ENCODE data around the gene WASHC3. TPM values are rescaled to one million over a fixed set of nuclear protein-coding genes. Genes with fewer than 3 reads are reported as not detected.
"Not testable (repeated sequence)": the region's sequence is repeated elsewhere in the genome, so short reads cannot be mapped to it uniquely, and the experiment has no call there.

The WASHC3 gene
- total RNA-seq, 5 donors from 2014 or later (not counting 1 experiment from before 2014, with no cell fraction given), result 37.5 to 46.7 (median 42.1) TPM

- H3K4me3 ChIP-seq (ENCODE audit: control insufficient read depth in 1 of 2, extremely low read depth in 1 of 2, low read length in 1 of 2), result no peak overlapping the region
- peaks cover 0 to 43% of the 10 kb centered on the region in 2 donors for H3K36me3 ChIP-seq (ENCODE audit: control insufficient read depth in 2 of 2, extremely low read depth in 1 of 2, insufficient read depth in 1 of 2, low read length in 1 of 2)
- H3K4me1 ChIP-seq (ENCODE audit: control insufficient read depth in 1 of 2, extremely low read depth in 1 of 2, insufficient read depth in 2 of 2, low read length in 2 of 2), result no peaks in the 10 kb centered on the region
- H3K27me3 ChIP-seq (replicated peaks in 1 of 2; ENCODE audit: control insufficient read depth in 2 of 2, extremely low read depth in 1 of 2, insufficient read depth in 2 of 2, low read length in 1 of 2), result no peaks in the 10 kb centered on the region
- Mint-ChIP-seq H3K27ac (no peak overlapping the region), H3K4me3 (no peak overlapping the region), H3K9me3 (no peaks in the 10 kb centered on the region), H3K36me3 (peaks cover 50% of the 10 kb centered on the region), H3K27me3 (no peaks in the 10 kb centered on the region), H3K4me1 (peaks cover 2 to 18% (median 3%) of the 10 kb centered on the region in 3 donors)
- H3K27ac ChIP-seq (ENCODE audit: low read length), result no peak overlapping the region
- H3K9me3 ChIP-seq, result no peaks in the 10 kb centered on the region
- ChIA-PET POLR2A (no interaction called here), CTCF (interaction anchor here in 1 of 2 donors (0.5 kb wide), 1 partner anchor 116 kb away, joined by 3 read pairs; no protein-coding TSS in a partner anchor)
- WGBS (ENCODE audit: insufficient coverage), result no CpG with 5 or more reads among the region's 1 CpG
- ATAC-seq (replicated peaks in 1 of 4) (no peak), DNase-seq (no peak)
Observed at GRCh38 chr12:102022286-102022685, 39.5 kb downstream of the WASHC3 start.

GRCh38 chr12:102021540-102022246 lies 40.1 kb downstream of the WASHC3 start:
- ChIA-PET POLR2A (no interaction called here), CTCF (interaction anchor here in 1 of 2 donors (0.5 kb wide), 1 partner anchor 115 kb away, joined by 3 read pairs; no protein-coding TSS in a partner anchor)
- Histone ChIP-seq H3K4me3 (ENCODE audit: control insufficient read depth in 1 of 2, extremely low read depth in 1 of 2, low read length in 1 of 2) (no peak overlapping the region), H3K9me3 (no peaks in the 10 kb centered on the region), H3K27ac (ENCODE audit: low read length) (no peak overlapping the region), H3K4me1 (ENCODE audit: control insufficient read depth in 1 of 2, extremely low read depth in 1 of 2, insufficient read depth in 2 of 2, low read length in 2 of 2) (no peaks in the 10 kb centered on the region), H3K27me3 (replicated peaks in 1 of 2; ENCODE audit: control insufficient read depth in 2 of 2, extremely low read depth in 1 of 2, insufficient read depth in 2 of 2, low read length in 1 of 2) (no peaks in the 10 kb centered on the region), H3K36me3 (ENCODE audit: control insufficient read depth in 2 of 2, extremely low read depth in 1 of 2, insufficient read depth in 1 of 2, low read length in 1 of 2) (peaks cover 0 to 47% of the 10 kb centered on the region in 2 donors)
- H3K4me1 Mint-ChIP-seq, result peaks cover 2 to 18% (median 3%) of the 10 kb centered on the region in 3 donors
- no peaks in the 10 kb centered on the region for H3K9me3 Mint-ChIP-seq
- DNase-seq (no peak), ATAC-seq (replicated peaks in 1 of 4) (no peak)
- H3K4me3 Mint-ChIP-seq, result no peak overlapping the region
- WGBS (ENCODE audit: insufficient coverage), result no CpG with 5 or more reads among the region's 2 CpGs
- H3K27ac Mint-ChIP-seq, result no peak overlapping the region
- no peaks in the 10 kb centered on the region for H3K27me3 Mint-ChIP-seq
- H3K36me3 Mint-ChIP-seq, result peaks cover 51% of the 10 kb centered on the region

- POLR2A ChIA-PET, result interaction anchor here in 1 of 2 donors (0.6 kb wide), 1 partner anchor 552 kb away, joined by 4 read pairs; no protein-coding TSS in a partner anchor
- H3K27me3 ChIP-seq (replicated peaks in 1 of 2; ENCODE audit: control insufficient read depth in 2 of 2, extremely low read depth in 1 of 2, insufficient read depth in 2 of 2, low read length in 1 of 2); H3K27me3 Mint-ChIP-seq; DNase-seq; H3K4me3 Mint-ChIP-seq; H3K9me3 Mint-ChIP-seq; H3K27ac ChIP-seq (ENCODE audit: low read length); ATAC-seq (replicated peaks in 1 of 4); H3K4me1 Mint-ChIP-seq; H3K4me1 ChIP-seq (ENCODE audit: control insufficient read depth in 1 of 2, extremely low read depth in 1 of 2, insufficient read depth in 2 of 2, low read length in 2 of 2); H3K27ac Mint-ChIP-seq; H3K4me3 ChIP-seq (ENCODE audit: control insufficient read depth in 1 of 2, extremely low read depth in 1 of 2, low read length in 1 of 2); H3K9me3 ChIP-seq; CTCF ChIA-PET: not testable (repeated sequence)
- H3K36me3 Mint-ChIP-seq, result peaks cover 43% of the 10 kb centered on the region
- WGBS (ENCODE audit: insufficient coverage), result 100% methylated on average over 2 of the region's 5 CpGs
- H3K36me3 ChIP-seq (ENCODE audit: control insufficient read depth in 2 of 2, extremely low read depth in 1 of 2, insufficient read depth in 1 of 2, low read length in 1 of 2), result peaks cover 0 to 36% of the 10 kb centered on the region in 2 donors
Observed at GRCh38 chr12:102018607-102019006, 43.2 kb downstream of the WASHC3 start.

GRCh38 chr12:102016472-102016871 lies 45.3 kb downstream of the WASHC3 start:
- no peak overlapping the region for H3K27ac Mint-ChIP-seq
- H3K27me3 Mint-ChIP-seq, result no peaks in the 10 kb centered on the region
- no peak for DNase-seq
- no CpG with 5 or more reads among the region's 1 CpG for WGBS (ENCODE audit: insufficient coverage)
- Histone ChIP-seq H3K36me3 (ENCODE audit: control insufficient read depth in 2 of 2, extremely low read depth in 1 of 2, insufficient read depth in 1 of 2, low read length in 1 of 2) (peaks cover 0 to 42% of the 10 kb centered on the region in 2 donors), H3K27ac (ENCODE audit: low read length) (no peak overlapping the region), H3K9me3 (no peaks in the 10 kb centered on the region), H3K4me1 (ENCODE audit: control insufficient read depth in 1 of 2, extremely low read depth in 1 of 2, insufficient read depth in 2 of 2, low read length in 2 of 2) (no peaks in the 10 kb centered on the region), H3K27me3 (replicated peaks in 1 of 2; ENCODE audit: control insufficient read depth in 2 of 2, extremely low read depth in 1 of 2, insufficient read depth in 2 of 2, low read length in 1 of 2) (no peaks in the 10 kb centered on the region), H3K4me3 (ENCODE audit: control insufficient read depth in 1 of 2, extremely low read depth in 1 of 2, low read length in 1 of 2) (no peak overlapping the region)
- H3K36me3 Mint-ChIP-seq, result peaks cover 53% of the 10 kb centered on the region
- no peaks in the 10 kb centered on the region for H3K9me3 Mint-ChIP-seq
- H3K4me3 Mint-ChIP-seq, result no peak overlapping the region
- no peaks in the 10 kb centered on the region for H3K4me1 Mint-ChIP-seq
- ChIA-PET CTCF (no interaction called here), POLR2A (no interaction called here)
- ATAC-seq (replicated peaks in 1 of 4), result no peak

- Mint-ChIP-seq H3K4me3 (no peak overlapping the region), H3K9me3 (no peaks in the 10 kb centered on the region), H3K4me1 (peaks cover 0 to 2% (median 0%) of the 10 kb centered on the region in 3 donors), H3K27ac (no peak overlapping the region), H3K36me3 (peaks cover 34% of the 10 kb centered on the region), H3K27me3 (no peaks in the 10 kb centered on the region)
- H3K4me3 ChIP-seq (ENCODE audit: control insufficient read depth in 1 of 2, extremely low read depth in 1 of 2, low read length in 1 of 2), result no peak overlapping the region
- CTCF ChIA-PET, result no interaction called here
- peaks cover 0 to 19% of the 10 kb centered on the region in 2 donors for H3K36me3 ChIP-seq (ENCODE audit: control insufficient read depth in 2 of 2, extremely low read depth in 1 of 2, insufficient read depth in 1 of 2, low read length in 1 of 2)
- no peaks in the 10 kb centered on the region for H3K9me3 ChIP-seq
- POLR2A ChIA-PET, result no interaction called here
- ATAC-seq (replicated peaks in 1 of 4) (no peak), DNase-seq (no peak)
- WGBS (ENCODE audit: insufficient coverage), result 74% methylated on average over 5 of the region's 8 CpGs
- no peak overlapping the region for H3K27ac ChIP-seq (ENCODE audit: low read length)
- no peaks in the 10 kb centered on the region for H3K27me3 ChIP-seq (replicated peaks in 1 of 2; ENCODE audit: control insufficient read depth in 2 of 2, extremely low read depth in 1 of 2, insufficient read depth in 2 of 2, low read length in 1 of 2)
- H3K4me1 ChIP-seq (ENCODE audit: control insufficient read depth in 1 of 2, extremely low read depth in 1 of 2, insufficient read depth in 2 of 2, low read length in 2 of 2), result no peaks in the 10 kb centered on the region
Observed at GRCh38 chr12:102010265-102010994, 51.4 kb downstream of the WASHC3 start.

GRCh38 chr12:102009796-102010195 lies 52.0 kb downstream of the WASHC3 start:
- Mint-ChIP-seq H3K36me3 (peaks cover 32% of the 10 kb centered on the region), H3K9me3 (no peaks in the 10 kb centered on the region), H3K4me3 (no peak overlapping the region), H3K27ac (no peak overlapping the region), H3K27me3 (no peaks in the 10 kb centered on the region), H3K4me1 (peaks cover 0 to 2% (median 0%) of the 10 kb centered on the region in 3 donors)
- H3K4me1 ChIP-seq (ENCODE audit: control insufficient read depth in 1 of 2, extremely low read depth in 1 of 2, insufficient read depth in 2 of 2, low read length in 2 of 2), result no peaks in the 10 kb centered on the region
- CTCF ChIA-PET, result no interaction called here
- POLR2A ChIA-PET, result no interaction called here
- peaks cover 0 to 19% of the 10 kb centered on the region in 2 donors for H3K36me3 ChIP-seq (ENCODE audit: control insufficient read depth in 2 of 2, extremely low read depth in 1 of 2, insufficient read depth in 1 of 2, low read length in 1 of 2)
- H3K27ac ChIP-seq (ENCODE audit: low read length), result no peak overlapping the region
- ATAC-seq (replicated peaks in 1 of 4) (no peak), DNase-seq (no peak)
- H3K27me3 ChIP-seq (replicated peaks in 1 of 2; ENCODE audit: control insufficient read depth in 2 of 2, extremely low read depth in 1 of 2, insufficient read depth in 2 of 2, low read length in 1 of 2), result no peaks in the 10 kb centered on the region
- no peak overlapping the region for H3K4me3 ChIP-seq (ENCODE audit: control insufficient read depth in 1 of 2, extremely low read depth in 1 of 2, low read length in 1 of 2)
- H3K9me3 ChIP-seq, result no peaks in the 10 kb centered on the region
- WGBS (ENCODE audit: insufficient coverage), result no CpG with 5 or more reads among the region's 3 CpGs

Data from T-cell (primary cell).